ENCODE results near the gene OR2L2. TPM values are rescaled to one million over a fixed set of nuclear protein-coding genes. Genes with fewer than 3 reads are reported as not detected.
"Not testable (repeated sequence)": the region's sequence is repeated elsewhere in the genome, so short reads cannot be mapped to it uniquely, and the experiment has no call there.

The OR2L2 gene
- polyA plus RNA-seq, 1 donor = 0.52 TPM

- H3K27ac ChIP-seq (ENCODE audit: low read length) = no peak overlapping the region
- no peak for DNase-seq
- H3K9me3 ChIP-seq (ENCODE audit: control insufficient read depth, low read depth, low read length) = peaks cover 4% of the 10 kb centered on the region
- H3K27me3 ChIP-seq (ENCODE audit: control insufficient read depth, insufficient read depth, low read length) = no peaks in the 10 kb centered on the region
- WGBS (ENCODE audit: insufficient coverage, low lambda C conversion rate) = no CpG with 5 or more reads among the region's 1 CpG
- no peaks in the 10 kb centered on the region for H3K4me1 ChIP-seq (ENCODE audit: control insufficient read depth, insufficient read depth, low read length)
- H3K4me3 ChIP-seq (ENCODE audit: low read length) = no peak overlapping the region
- no peaks in the 10 kb centered on the region for H3K36me3 ChIP-seq (ENCODE audit: control insufficient read depth, insufficient read depth, low read length)
Observed at GRCh38 chr1:248047008-248047407, 17.1 kb downstream of the OR2L2 start.

GRCh38 chr1:248054671-248055070, 24.8 kb downstream of the OR2L2 start:
- no peaks in the 10 kb centered on the region for H3K36me3 ChIP-seq (ENCODE audit: control insufficient read depth, insufficient read depth, low read length)
- H3K9me3 ChIP-seq (ENCODE audit: control insufficient read depth, low read depth, low read length) = peaks cover 9% of the 10 kb centered on the region
- no peaks in the 10 kb centered on the region for H3K27me3 ChIP-seq (ENCODE audit: control insufficient read depth, insufficient read depth, low read length)
- no peak overlapping the region for H3K4me3 ChIP-seq (ENCODE audit: low read length)
- no peak overlapping the region for H3K27ac ChIP-seq (ENCODE audit: low read length)
- H3K4me1 ChIP-seq (ENCODE audit: control insufficient read depth, insufficient read depth, low read length) = no peaks in the 10 kb centered on the region
- no peak for DNase-seq

GRCh38 chr1:248055261-248055660, 25.4 kb downstream of the OR2L2 start:
- H3K9me3 ChIP-seq (ENCODE audit: control insufficient read depth, low read depth, low read length) = peaks cover 9% of the 10 kb centered on the region
- no peaks in the 10 kb centered on the region for H3K4me1 ChIP-seq (ENCODE audit: control insufficient read depth, insufficient read depth, low read length)
- no peak overlapping the region for H3K27ac ChIP-seq (ENCODE audit: low read length)
- H3K27me3 ChIP-seq (ENCODE audit: control insufficient read depth, insufficient read depth, low read length) = no peaks in the 10 kb centered on the region
- no CpG with 5 or more reads among the region's 2 CpGs for WGBS (ENCODE audit: insufficient coverage, low lambda C conversion rate)
- DNase-seq = no peak
- H3K4me3 ChIP-seq (ENCODE audit: low read length) = no peak overlapping the region
- no peaks in the 10 kb centered on the region for H3K36me3 ChIP-seq (ENCODE audit: control insufficient read depth, insufficient read depth, low read length)

- no peak overlapping the region for H3K4me3 ChIP-seq (ENCODE audit: low read length)
- H3K27me3 ChIP-seq (ENCODE audit: control insufficient read depth, insufficient read depth, low read length) = no peaks in the 10 kb centered on the region
- no peak for DNase-seq
- WGBS (ENCODE audit: insufficient coverage, low lambda C conversion rate) = 90% methylated on average over 2 of the region's 2 CpGs
- H3K27ac ChIP-seq (ENCODE audit: low read length) = no peak overlapping the region
- H3K36me3 ChIP-seq (ENCODE audit: control insufficient read depth, insufficient read depth, low read length) = no peaks in the 10 kb centered on the region
- no peaks in the 10 kb centered on the region for H3K4me1 ChIP-seq (ENCODE audit: control insufficient read depth, insufficient read depth, low read length)
- H3K9me3 ChIP-seq (ENCODE audit: control insufficient read depth, low read depth, low read length) = no peaks in the 10 kb centered on the region
Observed at GRCh38 chr1:248065071-248065470, 35.2 kb downstream of the OR2L2 start.

- DNase-seq = no peak
- no CpG with 5 or more reads among the region's 3 CpGs for WGBS (ENCODE audit: insufficient coverage, low lambda C conversion rate)
- Histone ChIP-seq H3K9me3 (ENCODE audit: control insufficient read depth, low read depth, low read length) (no peaks in the 10 kb centered on the region), H3K36me3 (ENCODE audit: control insufficient read depth, insufficient read depth, low read length) (no peaks in the 10 kb centered on the region), H3K27ac (ENCODE audit: low read length) (no peak overlapping the region), H3K27me3 (ENCODE audit: control insufficient read depth, insufficient read depth, low read length) (no peaks in the 10 kb centered on the region), H3K4me1 (ENCODE audit: control insufficient read depth, insufficient read depth, low read length) (no peaks in the 10 kb centered on the region), H3K4me3 (ENCODE audit: low read length) (no peak overlapping the region)
Observed at GRCh38 chr1:248065604-248066003, 35.7 kb downstream of the OR2L2 start.

- WGBS (ENCODE audit: insufficient coverage, low lambda C conversion rate) = no CpG with 5 or more reads among the region's 17 CpGs
- H3K4me3 ChIP-seq (ENCODE audit: low read length) = not testable (repeated sequence)
Observed at GRCh38 chr1:248083864-248084263, 54.0 kb downstream of the OR2L2 start.

More at GRCh38 chr1:248083864-248084263, 54.0 kb downstream of the OR2L2 start:
- H3K27me3 ChIP-seq (ENCODE audit: control insufficient read depth, insufficient read depth, low read length); H3K36me3 ChIP-seq (ENCODE audit: control insufficient read depth, insufficient read depth, low read length); H3K27ac ChIP-seq (ENCODE audit: low read length); H3K4me1 ChIP-seq (ENCODE audit: control insufficient read depth, insufficient read depth, low read length); DNase-seq; H3K9me3 ChIP-seq (ENCODE audit: control insufficient read depth, low read depth, low read length): not testable (repeated sequence)

Other genes with a start within 250 kb of the OR2L2 start
- not detected for gene OR14A16, start 206.0 kb upstream of the OR2L2 start, polyA plus RNA-seq
- gene OR11L1, start 188.2 kb upstream of the OR2L2 start, polyA plus RNA-seq = not detected
- 2.1 TPM for gene TRIM58, start 172.9 kb upstream of the OR2L2 start, polyA plus RNA-seq
- gene OR2W3, start 134.5 kb upstream of the OR2L2 start, polyA plus RNA-seq = 0.51 TPM
- gene OR2T8, start 109.8 kb upstream of the OR2L2 start, polyA plus RNA-seq = 0.09 TPM
- not detected for gene OR2AJ1, start 105.2 kb upstream of the OR2L2 start, polyA plus RNA-seq
- not detected for gene OR2L8, start 81.2 kb upstream of the OR2L2 start, polyA plus RNA-seq
- gene OR2AK2, start 64.8 kb upstream of the OR2L2 start, polyA plus RNA-seq = not detected
- not detected for gene OR2L5, start 16.4 kb upstream of the OR2L2 start, polyA plus RNA-seq
- not detected for gene OR2L3, start 16.8 kb downstream of the OR2L2 start, polyA plus RNA-seq
- 0.09 TPM for gene OR2L13, start 65.1 kb downstream of the OR2L2 start, polyA plus RNA-seq
- gene OR2M5, start 115.1 kb downstream of the OR2L2 start, polyA plus RNA-seq = not detected
- gene OR2M2, start 144.8 kb downstream of the OR2L2 start, polyA plus RNA-seq = not detected
- not detected for gene OR2M3, start 167.2 kb downstream of the OR2L2 start, polyA plus RNA-seq
- gene OR2M4, start 201.3 kb downstream of the OR2L2 start, polyA plus RNA-seq = not detected
- not detected for gene OR2T33, start 247.9 kb downstream of the OR2L2 start, polyA plus RNA-seq

Measured in large intestine (tissue), 3 donors.